OCI-LY3 (cell line): ENCODE results near the gene EHD3.

Source experiments
- CTCF ChIP-seq: fragments of 200-600, 300-600 bp; sonication (generic); IDR thresholded peaks from 2 replicates; pipeline ENCODE4 v1.5.1; 2014; ENCODE audit warnings: antibody characterized with exemption, low read length, low read depth
- EZH2phosphoT487 ChIP-seq: fragments of 200-600 bp; shearing (Covaris generic); IDR thresholded peaks from 2 replicates; pipeline ENCODE4 v1.6.1; 2018; ENCODE audit warnings: antibody characterized with exemption, mixed run types, low read depth

DNA sequence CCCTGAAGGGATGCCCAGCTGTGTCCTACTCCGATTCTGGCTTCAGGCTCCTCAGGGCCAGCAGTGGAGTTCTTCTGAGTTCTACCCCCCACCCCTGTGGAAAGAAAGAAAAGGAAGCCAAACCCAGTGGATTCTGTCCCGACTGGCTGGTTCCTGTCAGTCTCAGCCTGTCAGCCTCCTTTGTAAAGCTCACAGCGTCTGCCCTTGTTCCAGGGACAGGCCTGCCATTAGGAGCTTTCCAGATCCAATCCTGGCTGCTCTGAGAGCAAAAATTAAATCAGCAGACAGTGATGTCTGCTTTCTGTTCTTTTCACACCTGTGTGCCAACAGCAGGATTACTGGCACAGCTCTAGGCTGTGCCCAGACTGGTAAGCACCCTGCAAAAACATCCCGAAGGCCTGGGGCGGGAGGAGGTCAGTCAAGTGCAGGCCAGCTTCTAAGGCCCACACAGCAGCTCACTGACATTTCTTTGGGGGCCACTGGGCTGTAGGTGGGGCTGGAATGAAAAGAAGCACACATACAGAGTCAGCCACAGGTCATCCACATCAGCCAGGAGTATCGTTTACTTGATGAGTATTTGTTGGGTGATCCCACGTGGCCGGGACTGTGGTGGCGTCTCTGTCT is 69.1 kb downstream of the EHD3 start:
- TF ChIP-seq CTCF = no peak
- TF ChIP-seq EZH2phosphoT487 = no peak
